ENCODE results near the gene DGKE. TPM values are rescaled to one million over a fixed set of nuclear protein-coding genes. Genes with fewer than 3 reads are reported as not detected.

The DGKE gene
- total and polyA plus RNA-seq, 2 of the 13 experiments (the other 11 are each of a cell fraction or from before 2014, with no cell fraction given), result 3.2 to 5.3 TPM

- TF ChIP-seq ZBTB43 (CRISPR knock-in tag; conservative IDR thresholded peaks at IDR 0.05) (no peak), ZNF558 (CRISPR knock-in tag; IDR thresholded peaks at IDR 0.05; ENCODE audit: borderline replicate concordance) (no peak), SUZ12 (IDR thresholded peaks at IDR 0.05; ENCODE audit: low read depth, low read length) (no peak), NFKBIZ (CRISPR knock-in tag; IDR thresholded peaks at IDR 0.05) (no peak), U2AF1 (optimal IDR thresholded peaks at IDR 0.05; ENCODE audit: low read depth, low read length) (no peak), ARNT (IDR thresholded peaks at IDR 0.05) (no peak), SP140L (CRISPR knock-in tag; IDR thresholded peaks at IDR 0.05; ENCODE audit: borderline replicate concordance) (no peak), SNAPC4 (CRISPR knock-in tag; IDR thresholded peaks at IDR 0.05) (no peak), DMAP1 (CRISPR knock-in tag; IDR thresholded peaks at IDR 0.05) (no peak), PITX1 (CRISPR knock-in tag; IDR thresholded peaks at IDR 0.05) (no peak), ZNF784 (CRISPR knock-in tag; IDR thresholded peaks at IDR 0.05; ENCODE audit: borderline replicate concordance) (no peak), SIN3A (IDR thresholded peaks at IDR 0.05; ENCODE audit: borderline replicate concordance, low read depth, low read length) (no peak), PTBP1 (IDR thresholded peaks at IDR 0.05; ENCODE audit: low read depth, low read length, poor library complexity, severe bottlenecking) (no peak), MTF2 (CRISPR knock-in tag; IDR thresholded peaks at IDR 0.05; ENCODE audit: borderline replicate concordance) (no peak), THRA (CRISPR knock-in tag; IDR thresholded peaks at IDR 0.05; ENCODE audit: borderline replicate concordance) (no peak), TARDBP (CRISPR knock-in tag; IDR thresholded peaks at IDR 0.05) (0 out of 2 replicates have a peak, but pooled peaks have one; percentile 6), HNF4A (CRISPR knock-in tag; IDR thresholded peaks at IDR 0.05) (peak; percentile 42)
These were observed 1.5 kb upstream of the DGKE start (continued) for GRCh38 chr17:56832446-56832845.

Data from HepG2 (cell line).